ENCODE measurements around the gene VSTM4. TPM values are rescaled to one million over a fixed set of nuclear protein-coding genes. Genes with fewer than 3 reads are reported as not detected.
A peak's percentile ranks its signal among the peaks of the same experiment; 100 is the strongest.

The VSTM4 gene
- total and polyA plus RNA-seq, 9 of the 15 experiments (the other 6 are each of a cell fraction or from before 2014, with no cell fraction given), result 1.0 to 7.9 (median 3.0) TPM

GRCh38 chr10:49136525-49136924, 21.2 kb upstream of the VSTM4 start (continued):
- TF ChIP-seq AFF1 (IDR thresholded peaks at IDR 0.05; ENCODE audit: low read depth in 1 of 2, partially characterized antibody in 2 of 2), result no peak
- TF ChIP-seq NFE2 (IDR thresholded peaks at IDR 0.05; ENCODE audit: low read depth), result no peak
- no peak for TF ChIP-seq PBX2 (CRISPR knock-in tag; IDR thresholded peaks at IDR 0.05; ENCODE audit: low read depth)
- no peak for TF ChIP-seq PBX2 (tag; conservative IDR thresholded peaks at IDR 0.05; ENCODE audit: low read depth)
- peak; percentile 88 for TF ChIP-seq ZNF184 (CRISPR knock-in tag; IDR thresholded peaks at IDR 0.05)
- no peak for TF ChIP-seq RNF219 (CRISPR knock-in tag; IDR thresholded peaks at IDR 0.05)
- TF ChIP-seq CEBPB (tag; IDR thresholded peaks at IDR 0.05), result no peak
- TF ChIP-seq ZBTB9 (CRISPR knock-in tag; IDR thresholded peaks at IDR 0.05), result no peak
- no peak for TF ChIP-seq EWSR1 (IDR thresholded peaks at IDR 0.05; ENCODE audit: borderline replicate concordance, low read depth, partially characterized antibody)
- TF ChIP-seq HNRNPLL (IDR thresholded peaks at IDR 0.05; ENCODE audit: low read depth, low read length, poor library complexity, severe bottlenecking), result no peak
- TF ChIP-seq ZNF75A (CRISPR knock-in tag; IDR thresholded peaks at IDR 0.05), result no peak
- peak; percentile 90 for TF ChIP-seq RBM25 (IDR thresholded peaks at IDR 0.05; ENCODE audit: low read depth, low read length, severe bottlenecking)
- no peak for TF ChIP-seq E2F3 (CRISPR knock-in tag; IDR thresholded peaks at IDR 0.05)
- no peak for TF ChIP-seq GTF2E2 (tag; IDR thresholded peaks at IDR 0.05)
- TF ChIP-seq TRIM28 (IDR thresholded peaks at IDR 0.05), result 0 out of 2 replicates have a peak, but pooled peaks have one; percentile 37
- no peak for TF ChIP-seq ZFPM2 (CRISPR knock-in tag; IDR thresholded peaks at IDR 0.05)
- no peak for TF ChIP-seq TCF3 (CRISPR knock-in tag; IDR thresholded peaks at IDR 0.05)
- no peak for TF ChIP-seq SIX5 (IDR thresholded peaks at IDR 0.05; ENCODE audit: borderline replicate concordance in 1 of 2, insufficient read depth in 1 of 2, low read depth in 1 of 2, low read length in 2 of 2)
